A172 (cell line): ENCODE results near the gene SLC6A7. TPM values are rescaled to one million over a fixed set of nuclear protein-coding genes. Genes with fewer than 3 reads are reported as not detected.

Source experiments
- DNase-seq: peaks from one replicate; pipeline ENCODE4 v3.0.0-alpha.2; 2015; ENCODE audit warnings: low spot score
- total RNA-seq: library from RNA; depleted of rRNA; stranded (reverse); fragments of >200 nt; shearing (Covaris generic); gene quantifications from 2 replicates; pipeline ENCODE4 v1.2.3, GENCODE V29; 2014

The SLC6A7 gene
- total RNA-seq, 1 experiment from 2014 or later = not detected

DNA sequence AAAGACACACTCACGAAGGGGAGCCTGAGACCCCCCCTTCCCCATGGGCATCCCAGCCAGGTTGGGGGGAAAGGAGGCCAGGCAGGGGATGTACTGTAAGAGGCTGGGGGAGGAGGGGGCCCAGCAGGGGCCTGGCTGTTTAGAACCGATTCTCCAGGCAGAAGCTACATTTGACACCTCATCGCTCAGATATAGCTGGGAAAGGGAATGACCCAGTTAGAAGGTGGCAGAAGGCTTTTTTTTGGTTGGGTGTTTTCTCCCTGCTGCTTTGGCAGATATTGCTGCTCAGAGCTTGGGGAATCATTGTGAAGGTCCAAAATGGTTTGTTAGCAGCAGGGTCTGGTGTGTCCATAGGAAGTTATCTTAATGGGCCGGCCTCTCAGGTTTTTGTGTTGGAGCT, 17.3 kb upstream of the SLC6A7 start:
- no peak for DNase-seq

DNA sequence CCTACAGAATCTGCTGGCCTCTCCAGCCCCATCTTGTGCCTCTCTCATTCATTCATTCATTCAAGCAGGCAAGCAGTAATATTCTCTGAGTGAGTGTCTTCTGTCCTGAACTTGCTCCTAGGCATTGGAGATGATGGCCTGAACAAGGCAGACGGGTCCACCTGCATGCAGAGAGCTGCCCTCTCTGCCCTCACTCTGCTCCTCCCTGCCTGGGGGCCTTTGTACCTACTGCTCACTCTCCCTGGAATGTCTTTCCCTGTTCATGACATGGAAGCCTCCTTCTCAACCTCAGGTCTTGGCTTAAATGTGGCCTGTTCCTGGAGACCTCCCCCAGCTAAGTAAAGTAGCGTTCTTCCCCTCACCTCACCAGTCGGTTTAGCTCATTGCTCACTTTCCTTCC, 16.7 kb upstream of the SLC6A7 start:
- DNase-seq = no peak

DNA sequence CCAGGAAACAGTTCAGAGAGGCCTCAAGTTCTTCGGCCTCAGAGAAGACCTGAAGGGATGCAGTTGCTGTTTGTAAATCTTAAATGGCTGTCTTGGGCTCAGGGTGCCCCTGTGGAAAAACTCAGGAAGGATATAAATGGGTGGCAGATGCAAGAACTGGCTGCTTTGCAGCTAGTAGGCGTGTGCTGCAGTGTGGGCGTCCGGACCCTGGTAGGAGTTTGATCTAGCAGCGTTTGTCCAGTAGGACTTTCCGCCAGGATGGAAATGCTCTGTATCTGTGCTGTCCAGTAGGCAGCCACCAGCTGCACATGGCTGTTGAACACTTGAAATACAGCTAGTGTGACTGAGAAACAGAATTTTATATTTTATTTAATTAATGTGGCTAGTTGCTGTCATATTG, 15.6 kb upstream of the SLC6A7 start:
- DNase-seq = no peak

DNA sequence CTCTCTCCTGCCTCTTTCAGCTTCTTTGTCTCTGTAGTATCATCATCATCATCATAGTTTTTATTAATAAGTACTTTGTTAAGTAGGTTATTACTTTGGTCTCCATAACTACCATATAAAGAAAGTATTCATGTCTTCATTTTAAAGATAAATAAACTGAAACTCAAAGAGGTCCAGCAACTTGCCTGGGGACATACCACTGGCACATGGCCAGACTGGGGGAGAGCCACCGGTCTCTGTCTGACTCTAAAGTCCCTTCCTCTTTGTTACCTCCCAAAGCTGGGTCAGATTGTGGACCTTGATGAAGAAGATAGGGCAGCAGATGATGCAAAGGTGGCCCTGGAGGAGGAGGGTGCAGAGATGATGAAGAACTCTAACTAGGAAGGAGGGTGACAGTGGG, 14.8 kb upstream of the SLC6A7 start:
- DNase-seq = no peak

DNA sequence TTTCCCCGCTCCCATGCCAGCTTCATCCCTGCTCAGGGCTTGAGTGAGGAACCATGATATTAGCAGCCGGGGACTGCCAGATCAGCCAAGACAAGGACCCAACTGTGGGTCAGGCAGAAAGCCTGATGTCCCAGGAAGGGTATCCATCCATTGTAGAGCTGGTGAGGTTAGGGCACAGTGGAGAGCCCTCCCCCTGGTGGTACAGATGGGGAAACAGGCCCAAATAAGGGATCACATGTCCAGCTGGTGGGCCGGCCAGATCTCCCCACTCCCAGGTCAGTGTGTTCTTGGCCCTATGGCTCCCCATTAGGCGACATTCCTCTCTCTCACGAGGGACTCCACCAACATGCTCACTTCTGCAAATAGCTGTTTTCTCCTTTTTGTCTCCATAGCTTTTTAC, 14.3 kb upstream of the SLC6A7 start:
- no peak for DNase-seq

DNA sequence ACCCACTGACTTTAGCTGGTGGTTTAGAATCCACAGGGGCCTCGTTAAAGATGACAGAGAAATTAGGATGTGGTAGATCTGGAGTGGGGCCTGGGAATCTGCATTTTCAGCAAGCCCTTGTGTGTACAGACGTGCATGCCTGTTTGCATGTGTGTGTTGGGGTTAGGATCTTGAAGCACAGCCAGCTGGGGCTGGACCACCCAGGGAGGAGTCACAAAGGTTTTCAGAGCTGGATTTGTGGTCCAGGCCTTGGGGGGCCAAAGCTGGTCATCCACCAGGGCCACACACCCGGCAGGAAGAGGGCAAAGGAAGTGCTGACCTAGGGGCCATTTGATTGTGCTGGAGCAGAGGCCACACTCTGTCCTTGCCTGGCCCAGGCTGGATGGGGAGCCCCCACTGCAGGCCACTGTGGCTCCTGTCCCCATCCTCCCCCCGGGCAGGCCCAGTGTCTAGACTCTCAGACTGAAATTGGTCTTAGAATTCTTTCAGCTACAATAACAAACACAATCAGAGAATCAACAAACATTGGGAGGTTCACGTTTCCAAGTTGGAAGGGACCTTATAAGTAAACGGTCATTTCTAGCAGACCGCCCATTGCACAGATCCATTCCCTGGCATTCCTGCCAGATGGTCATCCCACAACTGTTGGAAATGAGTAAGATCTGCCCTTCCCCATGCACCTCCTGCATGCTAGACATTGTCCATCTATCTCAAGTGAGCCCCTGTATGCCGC, 13.0 kb upstream of the SLC6A7 start:
- no peak for DNase-seq

DNA sequence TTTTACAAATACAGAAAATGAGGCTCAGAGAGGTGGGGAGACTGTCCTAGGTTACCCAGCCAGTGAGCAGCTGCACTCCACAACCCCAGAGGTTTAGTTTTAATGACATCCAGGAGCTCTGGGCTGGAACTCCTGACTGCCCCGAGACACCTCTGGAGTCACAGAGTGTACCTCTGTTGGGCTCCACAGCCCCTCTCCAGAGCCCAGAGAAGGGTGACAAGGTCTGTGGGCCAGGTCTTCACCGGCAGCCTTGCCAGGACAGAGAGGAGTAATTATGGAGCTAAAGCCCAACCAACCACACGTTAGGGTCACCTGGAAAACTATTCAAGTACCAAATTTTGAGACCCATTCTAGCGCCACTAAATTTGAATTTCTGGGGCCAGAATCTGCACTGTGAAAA, 12.1 kb upstream of the SLC6A7 start:
- no peak for DNase-seq

DNA sequence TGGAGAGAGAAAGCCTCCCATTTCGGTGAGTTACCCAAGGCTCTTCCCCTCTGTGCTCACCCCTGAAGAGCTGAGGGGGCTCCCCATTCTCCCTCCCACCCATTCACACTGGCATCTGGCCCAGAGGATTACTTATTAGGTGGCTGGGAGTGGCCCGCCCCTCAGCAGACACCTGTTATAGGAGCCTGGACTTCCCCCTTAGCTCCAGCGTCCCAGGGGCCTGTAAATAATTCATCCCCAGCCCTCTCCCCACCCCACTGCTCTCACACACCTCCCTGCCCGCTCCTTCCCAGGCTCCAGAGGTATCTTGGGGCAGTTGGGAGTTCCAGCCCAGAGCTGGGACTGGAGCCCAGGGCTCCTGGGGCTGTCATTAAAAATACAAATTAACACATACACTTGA, 11.6 kb upstream of the SLC6A7 start:
- DNase-seq = no peak

DNA sequence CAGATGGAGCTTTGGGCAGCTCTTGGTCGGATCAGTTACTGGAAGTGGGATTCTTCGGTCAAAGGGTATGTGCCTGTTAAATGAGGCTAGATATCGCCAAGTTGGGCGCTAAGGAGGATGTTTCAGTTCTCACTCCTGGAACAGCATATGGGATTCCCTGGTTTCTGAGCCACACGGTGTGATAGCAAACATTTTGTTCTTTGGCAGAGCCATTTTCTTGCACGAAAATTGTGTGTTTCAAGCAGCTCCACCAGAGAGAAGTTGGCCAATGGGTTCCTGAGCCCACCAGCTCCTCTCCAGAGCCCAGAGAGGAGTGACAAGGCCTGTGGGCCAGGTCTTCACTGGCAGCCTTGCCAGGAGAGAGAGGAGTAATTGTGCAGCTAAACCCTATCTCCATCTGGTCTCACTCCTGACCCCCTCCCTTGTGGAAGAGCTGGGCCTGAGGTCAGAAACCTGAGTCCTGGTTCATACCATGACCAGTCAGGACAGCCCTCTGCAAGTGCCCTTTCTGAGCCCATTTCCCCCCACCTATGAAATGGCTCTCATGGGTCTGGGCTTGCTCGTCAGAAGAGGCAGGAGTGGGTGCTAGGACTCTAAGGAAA, 10.7 kb upstream of the SLC6A7 start:
- no peak for DNase-seq

DNA sequence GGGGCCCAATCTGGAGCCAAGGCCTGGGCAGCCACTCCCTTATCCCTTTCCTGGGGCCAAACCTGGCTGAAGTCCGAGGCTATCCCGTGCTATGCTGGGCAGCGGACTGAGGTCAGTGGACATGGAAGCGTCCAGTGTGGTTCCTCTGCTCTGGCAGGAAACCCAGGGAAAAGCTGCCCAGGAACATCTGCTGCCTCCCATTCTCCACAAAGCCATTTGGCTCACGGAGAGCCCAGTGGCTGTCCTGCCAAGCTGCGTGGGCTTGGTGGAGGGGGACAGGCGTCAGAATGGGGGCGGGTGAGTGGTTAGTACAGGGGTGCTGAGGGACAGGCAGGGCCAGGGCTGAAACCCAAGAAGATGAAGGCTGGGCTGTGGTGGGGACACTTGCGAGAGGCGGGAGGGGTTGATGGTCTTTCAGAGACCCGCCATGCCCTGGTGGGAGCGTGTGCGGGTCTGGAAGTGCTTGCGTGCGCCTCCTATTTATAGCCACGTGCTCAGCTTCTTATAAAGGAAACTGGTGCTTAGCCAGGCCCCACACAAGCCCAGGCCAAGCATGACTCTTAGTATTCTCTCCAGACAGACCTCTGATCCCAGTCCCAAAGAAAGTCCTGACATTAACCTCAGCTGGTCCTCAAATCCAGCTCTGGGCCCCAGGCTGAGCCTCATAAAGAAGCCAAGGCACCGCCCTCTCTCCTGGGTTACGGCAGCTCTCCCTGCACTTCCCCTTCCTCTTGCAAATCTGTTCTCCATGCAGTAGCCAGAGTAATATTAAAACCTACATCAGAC, 9.4 kb upstream of the SLC6A7 start:
- DNase-seq = no peak

DNA sequence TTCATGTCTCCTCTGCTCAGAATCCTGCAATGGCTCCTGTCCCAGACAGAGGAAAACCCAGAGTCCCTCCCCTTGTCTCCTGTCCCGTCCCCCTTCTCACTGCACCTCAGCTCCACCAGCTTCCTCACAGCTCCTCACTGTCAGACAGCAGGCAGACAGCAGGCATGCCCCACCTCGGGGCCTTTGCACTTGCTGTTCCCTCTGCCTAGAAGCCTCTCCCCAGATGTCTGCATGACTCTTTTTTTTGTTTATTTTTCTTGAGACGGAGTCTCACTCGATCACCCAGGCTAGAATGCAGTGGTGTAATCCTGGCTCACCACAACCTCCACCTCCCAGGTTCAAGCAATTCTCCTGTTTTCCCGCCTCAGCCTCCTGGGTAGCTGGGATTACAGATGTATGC, 8.8 kb upstream of the SLC6A7 start:
- DNase-seq = no peak

DNA sequence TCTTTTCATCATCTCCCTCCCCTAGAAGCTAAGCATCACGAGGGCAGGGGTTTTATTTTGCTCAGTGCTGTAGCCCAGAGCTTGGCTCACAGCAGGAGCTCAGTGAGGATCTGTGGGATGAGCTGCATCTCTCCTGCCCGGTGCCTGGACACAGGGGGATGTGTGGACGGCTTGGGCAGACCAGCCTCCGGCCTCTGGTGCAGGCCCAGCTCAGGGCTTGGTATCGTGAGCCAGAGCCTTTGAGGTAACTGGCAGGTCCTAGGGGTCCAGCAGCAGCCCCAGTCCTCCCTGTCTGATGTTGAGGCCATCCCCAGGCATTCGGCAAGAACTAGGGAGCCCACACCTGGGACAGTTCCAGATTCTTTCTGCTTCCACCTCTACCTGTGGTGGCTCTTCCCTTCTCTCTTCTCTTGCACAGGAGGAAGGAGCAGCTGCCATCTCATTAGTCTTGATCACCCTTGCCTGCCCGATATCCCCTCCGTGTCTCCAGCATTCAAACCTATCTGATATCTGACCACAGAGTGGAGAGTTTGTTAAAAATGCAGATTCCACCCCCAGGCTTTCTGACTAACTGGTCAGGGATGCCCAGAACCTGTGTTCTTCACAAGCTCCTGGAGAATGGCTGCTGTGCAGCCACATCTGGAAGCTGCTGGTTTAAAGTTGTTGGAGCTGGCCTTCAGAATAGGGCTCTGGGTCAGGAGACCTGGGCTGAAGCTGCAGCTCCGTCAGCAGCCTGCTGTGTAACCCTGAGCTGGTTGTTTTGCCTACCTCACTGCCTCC, 7.9 kb upstream of the SLC6A7 start:
- no peak for DNase-seq

DNA sequence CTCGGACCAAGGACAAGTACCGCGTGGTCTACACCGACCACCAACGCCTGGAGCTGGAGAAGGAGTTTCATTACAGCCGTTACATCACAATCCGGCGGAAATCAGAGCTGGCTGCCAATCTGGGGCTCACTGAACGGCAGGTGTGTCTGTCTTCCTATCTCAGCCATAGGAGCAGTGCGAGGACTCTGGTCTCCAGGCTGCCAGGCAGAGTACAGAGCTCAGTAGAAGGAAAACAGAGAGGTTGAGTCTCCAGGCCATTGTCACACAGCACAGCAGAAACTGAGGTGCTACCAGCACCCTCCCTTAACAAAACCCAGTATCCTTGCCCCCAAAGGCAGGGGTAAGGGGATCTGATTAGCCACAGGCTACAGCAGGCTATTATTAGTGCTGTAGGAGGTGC, 7.1 kb upstream of the SLC6A7 start:
- no peak for DNase-seq

DNA sequence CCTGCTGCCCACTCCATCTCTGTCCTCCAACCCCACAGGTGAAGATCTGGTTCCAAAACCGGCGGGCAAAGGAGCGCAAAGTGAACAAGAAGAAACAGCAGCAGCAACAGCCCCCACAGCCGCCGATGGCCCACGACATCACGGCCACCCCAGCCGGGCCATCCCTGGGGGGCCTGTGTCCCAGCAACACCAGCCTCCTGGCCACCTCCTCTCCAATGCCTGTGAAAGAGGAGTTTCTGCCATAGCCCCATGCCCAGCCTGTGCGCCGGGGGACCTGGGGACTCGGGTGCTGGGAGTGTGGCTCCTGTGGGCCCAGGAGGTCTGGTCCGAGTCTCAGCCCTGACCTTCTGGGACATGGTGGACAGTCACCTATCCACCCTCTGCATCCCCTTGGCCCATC, 6.4 kb upstream of the SLC6A7 start:
- DNase-seq = no peak

DNA sequence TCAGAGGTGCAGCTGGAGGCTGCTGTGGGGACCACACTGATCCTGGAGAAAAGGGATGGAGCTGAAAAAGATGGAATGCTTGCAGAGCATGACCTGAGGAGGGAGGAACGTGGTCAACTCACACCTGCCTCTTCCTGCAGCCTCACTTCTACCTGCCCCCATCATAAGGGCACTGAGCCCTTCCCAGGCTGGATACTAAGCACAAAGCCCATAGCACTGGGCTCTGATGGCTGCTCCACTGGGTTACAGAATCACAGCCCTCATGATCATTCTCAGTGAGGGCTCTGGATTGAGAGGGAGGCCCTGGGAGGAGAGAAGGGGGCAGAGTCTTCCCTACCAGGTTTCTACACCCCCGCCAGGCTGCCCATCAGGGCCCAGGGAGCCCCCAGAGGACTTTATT, 5.9 kb upstream of the SLC6A7 start:
- DNase-seq = no peak

DNA sequence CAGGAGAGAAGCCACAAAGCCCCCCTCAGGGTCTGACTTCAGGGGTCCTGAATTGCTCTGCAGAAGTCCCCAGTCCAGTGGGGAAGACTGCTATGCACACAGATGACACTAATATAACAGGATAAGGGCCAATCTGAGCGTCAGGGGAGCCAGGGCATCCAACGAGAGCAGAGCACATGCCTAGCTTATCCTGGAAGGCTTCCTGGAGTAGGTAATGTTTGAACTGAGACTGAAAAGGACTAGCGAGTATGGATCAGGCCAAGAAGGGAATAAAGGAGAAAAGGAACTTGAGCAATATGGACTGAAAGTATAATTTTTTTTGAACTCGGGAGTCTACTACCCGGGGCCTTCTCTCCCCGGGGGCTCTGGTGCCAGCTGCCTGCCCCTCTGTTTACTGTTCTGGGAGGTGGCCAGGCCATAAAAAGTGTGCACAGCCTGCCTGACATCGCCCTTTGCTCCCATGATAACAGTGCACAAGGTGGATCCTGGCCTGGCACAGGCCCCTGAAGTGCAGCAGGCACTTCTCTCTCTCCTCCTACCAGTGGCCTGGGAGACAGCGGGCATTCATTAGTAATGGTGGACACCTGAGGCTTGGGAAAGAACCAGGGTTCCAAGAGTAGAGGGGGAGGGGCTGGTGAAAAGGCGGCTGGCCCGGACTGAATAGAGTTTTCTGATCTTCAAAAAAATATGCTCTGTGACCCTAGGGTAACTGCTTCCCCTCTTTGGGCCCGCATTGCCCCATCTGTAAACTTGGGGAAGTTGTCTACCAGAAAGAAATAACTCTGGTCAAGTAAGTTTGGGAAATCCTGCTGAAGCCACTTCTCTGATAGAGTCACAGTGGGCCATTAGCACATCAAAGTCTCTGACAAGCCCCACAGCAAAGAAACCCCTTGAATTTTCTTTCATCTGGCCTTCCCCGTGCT, 4.6 kb upstream of the SLC6A7 start:
- DNase-seq = no peak

DNA sequence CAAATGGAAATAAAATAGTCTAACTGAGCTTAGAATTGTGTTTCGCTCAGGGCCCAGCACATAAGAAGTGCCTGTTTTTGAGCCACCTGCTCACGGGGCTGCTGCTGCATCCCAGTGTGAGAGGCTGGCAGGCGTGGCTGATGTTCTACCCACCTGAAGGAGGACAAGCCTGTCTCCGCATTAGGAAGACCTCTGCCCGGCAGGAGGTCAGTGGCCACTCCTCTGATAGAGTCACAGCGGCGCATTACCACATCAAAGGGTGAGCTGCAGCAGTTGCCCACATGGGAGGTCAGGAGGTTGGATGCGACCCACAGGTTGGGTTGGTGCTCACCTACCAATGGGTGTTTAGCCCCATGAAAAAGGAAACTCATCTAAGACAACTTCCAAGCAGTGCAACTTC, 3.7 kb upstream of the SLC6A7 start:
- DNase-seq = no peak

DNA sequence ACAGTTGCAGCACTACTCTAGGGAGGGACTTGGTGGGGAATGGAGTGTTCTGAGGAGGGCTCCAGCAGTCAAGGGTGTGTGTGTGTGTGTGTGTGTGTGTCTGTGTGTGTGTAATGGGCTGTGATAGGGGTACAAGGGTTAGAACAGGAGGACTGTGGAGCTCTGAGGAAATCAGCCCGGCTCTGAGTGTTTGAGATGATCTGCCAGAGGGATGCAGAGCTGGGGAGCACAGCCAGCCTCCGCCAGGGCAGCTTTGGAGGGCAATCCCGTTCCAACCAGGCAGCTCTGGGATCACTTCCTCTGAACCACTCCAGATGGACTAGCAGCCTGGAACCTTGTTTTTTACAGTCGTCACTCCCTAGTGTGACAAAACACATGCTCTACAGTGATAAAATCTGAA, 3.0 kb upstream of the SLC6A7 start:
- no peak for DNase-seq

DNA sequence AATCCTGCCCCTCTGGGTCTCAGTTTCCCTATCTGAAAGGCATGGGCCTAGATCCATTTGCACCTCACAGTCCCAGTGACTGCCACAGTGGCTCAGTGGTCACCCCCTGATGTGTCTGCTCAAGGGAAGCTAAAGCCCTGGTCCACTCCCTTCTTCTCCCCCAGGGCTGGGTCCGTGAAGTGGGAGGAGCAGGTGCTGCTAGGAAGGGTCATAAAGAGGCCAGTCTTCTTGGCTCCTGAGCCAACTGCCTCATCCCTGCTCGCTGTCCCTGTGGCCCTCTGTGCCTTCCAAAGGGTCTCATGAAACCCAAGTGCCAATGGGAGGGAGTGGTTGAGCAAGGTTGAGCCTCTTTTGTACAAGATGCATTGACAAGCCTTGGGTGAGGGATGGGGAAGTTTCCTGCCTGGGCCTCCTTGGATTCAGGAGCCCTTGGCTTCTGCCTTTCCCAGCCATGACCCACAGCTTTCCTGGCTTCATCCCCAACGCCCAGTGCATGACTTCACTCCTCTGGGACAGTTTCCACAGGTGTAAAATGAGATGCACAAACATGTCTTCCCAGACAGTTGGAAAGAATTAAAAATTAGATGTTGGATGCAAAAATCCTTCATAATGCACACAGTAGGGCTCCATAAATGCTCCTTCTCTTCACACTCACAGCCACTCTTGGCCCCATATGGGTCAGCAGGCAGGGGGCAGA, 1.6 kb upstream of the SLC6A7 start:
- DNase-seq = no peak

DNA sequence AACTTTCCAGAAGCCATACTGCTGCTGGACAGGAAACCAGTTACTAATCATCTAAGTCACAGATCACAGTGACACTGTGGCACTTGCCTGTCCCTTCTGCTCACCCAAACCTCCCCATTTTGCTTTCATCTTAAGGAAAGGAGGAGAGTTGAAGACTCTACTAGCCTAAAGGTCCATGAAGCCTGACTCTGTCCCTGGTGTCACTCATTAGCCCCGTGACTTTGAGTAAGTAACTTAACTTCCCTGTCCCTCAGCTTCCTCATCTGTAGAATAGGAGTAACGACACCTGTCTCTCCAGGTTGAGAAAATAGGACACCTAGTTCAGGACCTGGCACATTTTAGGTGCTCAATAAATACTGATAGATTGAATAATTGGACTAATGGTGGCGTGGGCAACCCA, 536 bp upstream of the SLC6A7 start:
- no peak for DNase-seq

DNA sequence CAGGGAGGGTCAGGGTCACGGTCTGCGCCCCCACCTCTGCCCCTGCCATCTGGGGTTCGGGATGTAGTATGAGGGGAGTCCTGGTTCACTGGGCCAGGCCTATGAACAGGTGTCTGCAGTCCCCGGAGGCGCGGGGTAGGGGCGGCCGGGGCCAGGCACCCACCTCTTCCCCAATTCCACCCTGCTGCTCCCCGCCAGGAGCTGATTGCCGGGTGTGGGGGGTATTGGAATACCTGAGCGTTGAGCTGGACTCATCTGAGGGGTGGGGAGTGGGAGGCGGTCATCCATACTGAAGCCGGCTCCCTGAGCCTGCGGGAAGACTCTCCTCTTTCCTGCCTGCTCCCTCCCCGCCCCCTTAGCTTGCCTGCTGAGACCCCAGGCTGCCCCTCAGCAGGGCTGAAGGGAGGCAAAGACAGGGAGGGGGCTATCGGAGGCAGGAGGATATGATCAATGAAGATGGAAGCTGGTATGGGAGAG, 679 bp downstream of the SLC6A7 start:
- no peak for DNase-seq
